Activated T-helper 9 cell treated with anti-CD3 and anti-CD28 coated beads, Interleukin-2, amount 50 U/mL, for 16 hours (primary cell): ENCODE results near the gene SIRT7.
A peak's percentile ranks its signal among the peaks of the same experiment; 100 is the strongest.
"Not testable (repeated sequence)": the region's sequence is repeated elsewhere in the genome, so short reads cannot be mapped to it uniquely, and the experiment has no call there.

Source experiments
- DNase-seq: peaks from one replicate; pipeline ENCODE4 v3.0.0-alpha.2; 2020; ENCODE audit warnings: low read depth

The SIRT7 gene

GRCh38 chr17:81918832-81919545 lies 1.0 kb upstream of the SIRT7 start:
- no peak for DNase-seq

DNA sequence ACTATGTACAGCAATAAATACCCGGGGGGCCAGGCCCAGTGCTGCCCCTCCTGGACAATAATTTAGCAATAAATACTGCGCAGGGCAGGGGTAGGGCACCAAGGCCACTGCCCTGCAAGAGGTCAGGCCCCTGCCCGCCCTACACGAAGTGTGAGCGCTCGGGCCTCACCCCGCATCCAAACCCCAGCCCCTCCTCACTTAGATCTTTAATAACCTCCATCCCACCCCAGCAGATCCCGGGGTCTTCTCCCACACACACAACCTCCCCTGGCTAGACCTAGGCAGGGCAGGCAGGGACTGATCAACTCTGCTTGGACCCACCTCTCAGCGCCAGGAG lies 325 bp upstream of the SIRT7 start:
- not testable (repeated sequence) for DNase-seq

DNA sequence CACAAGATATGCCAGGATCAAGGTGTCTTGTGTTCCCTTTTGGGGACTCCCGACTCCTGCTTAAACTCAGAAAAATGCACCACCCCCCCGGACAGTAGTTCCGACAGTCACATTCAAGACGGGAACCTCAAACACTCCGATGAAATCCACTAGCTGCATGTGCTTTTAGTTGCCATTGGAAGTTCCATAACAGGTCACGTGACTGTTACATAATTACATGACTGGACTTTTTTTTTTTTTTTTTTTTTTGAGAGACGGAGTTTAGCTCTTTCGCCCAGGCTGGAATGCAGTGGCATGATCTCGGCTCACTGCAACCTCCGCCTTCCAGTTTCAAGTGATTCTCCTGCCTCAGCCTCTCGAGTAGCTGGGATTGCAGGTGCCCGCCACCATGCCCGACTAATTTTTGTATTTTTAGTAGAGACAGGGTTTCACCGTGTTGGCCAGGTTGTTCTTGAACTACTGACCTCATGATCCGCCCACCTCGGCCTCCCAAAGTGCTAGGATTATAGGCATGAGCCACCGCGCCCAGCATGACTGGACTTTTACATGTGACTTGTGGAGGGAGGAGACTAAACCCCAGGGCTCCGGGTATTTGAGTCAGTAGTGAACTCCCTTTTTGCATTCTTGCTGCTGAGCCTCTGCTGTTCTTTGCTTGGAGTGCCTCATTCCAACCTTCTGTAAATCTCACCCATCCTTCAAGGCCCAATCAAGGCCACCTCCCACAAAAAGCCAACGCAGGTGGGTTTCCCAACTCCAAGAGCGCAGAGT lies 1.6 kb downstream of the SIRT7 start:
- DNase-seq: no peak

- no peak for DNase-seq
Measured at GRCh38 chr17:81915331-81915730, 2.6 kb downstream of the SIRT7 start.

GRCh38 chr17:81914103-81914850 lies 3.7 kb downstream of the SIRT7 start:
- no peak for DNase-seq

DNA sequence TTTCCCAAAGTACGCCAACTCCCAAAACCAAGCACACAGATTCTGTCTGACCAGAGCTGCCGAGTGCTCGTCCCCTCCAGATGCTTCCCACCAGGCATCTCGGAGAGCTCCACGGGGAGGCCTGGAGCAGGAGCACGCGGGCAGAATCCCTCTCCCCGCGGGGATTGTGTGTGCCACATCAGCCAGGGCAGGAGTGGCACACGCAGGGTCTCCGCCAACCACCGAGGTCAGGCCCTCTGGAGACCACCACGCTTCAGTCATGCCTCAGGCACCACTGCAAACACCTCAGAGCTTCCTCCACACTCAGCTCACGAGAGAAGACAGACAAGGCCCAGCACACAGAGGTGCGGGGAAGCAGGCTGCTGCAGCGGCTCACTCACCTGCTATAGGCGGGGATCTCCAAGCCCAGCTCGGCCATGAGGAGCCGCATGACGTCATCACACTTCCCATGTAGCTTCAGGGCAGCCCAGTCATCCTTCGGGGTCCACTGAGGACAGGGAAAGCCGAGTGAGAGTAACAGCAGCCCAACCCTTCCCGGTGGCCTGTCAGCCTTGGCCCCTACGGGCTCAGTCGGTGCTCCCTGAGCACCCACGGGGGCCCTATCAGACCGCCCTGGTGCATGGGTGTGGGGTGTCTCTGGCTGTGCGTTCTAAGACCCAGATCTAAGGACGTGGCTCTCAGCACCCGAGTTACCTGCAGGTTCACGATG lies 4.4 kb downstream of the SIRT7 start:
- no peak for DNase-seq

DNA sequence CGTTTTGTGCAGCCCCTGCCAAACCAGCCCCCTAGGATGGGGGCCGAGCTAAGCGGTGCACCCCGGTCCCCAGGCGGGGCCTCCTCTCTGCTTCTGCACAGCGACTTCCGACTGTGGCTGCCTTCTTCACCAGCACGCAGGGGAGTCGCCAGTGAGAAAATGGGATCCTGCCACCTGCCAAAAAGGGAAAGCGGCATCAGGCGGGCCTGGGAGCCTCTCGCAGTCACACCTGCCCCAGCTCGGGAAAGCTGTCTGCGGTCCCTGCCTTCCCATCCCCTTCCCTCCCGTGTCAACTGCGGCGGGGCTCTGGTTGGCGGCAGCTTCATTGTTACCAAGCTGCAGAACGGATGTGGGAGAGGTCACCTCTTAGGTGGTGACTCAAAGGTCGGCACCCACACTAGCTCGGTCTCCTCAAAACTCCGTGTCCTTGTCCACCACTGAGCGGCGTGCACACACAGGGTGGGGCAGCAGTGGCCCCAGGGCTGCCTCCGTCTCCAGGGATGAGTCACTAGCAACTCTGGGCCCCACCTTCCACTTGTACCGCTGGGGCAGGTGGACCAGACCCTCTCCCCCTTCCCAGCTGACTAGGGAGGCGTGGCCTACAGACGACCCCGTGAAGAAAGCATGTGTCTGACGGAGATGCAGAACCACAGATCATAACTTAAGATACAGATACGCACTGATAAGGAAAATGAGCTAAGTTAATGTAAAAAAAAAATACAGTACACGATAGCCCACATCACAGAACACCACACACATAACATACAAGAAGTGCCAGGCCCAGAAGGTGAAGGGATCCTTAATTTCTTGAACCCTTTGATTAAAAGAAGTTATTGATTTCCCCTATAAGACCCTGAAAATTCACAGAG lies 5.3 kb downstream of the SIRT7 start:
- no peak for DNase-seq

- no peak for DNase-seq
Measured at GRCh38 chr17:81911969-81912368, 6.0 kb downstream of the SIRT7 start.

- DNase-seq: peak; percentile 91
Measured at GRCh38 chr17:81911277-81911961, 6.6 kb downstream of the SIRT7 start, which contains the start of gene PCYT2. PCYT2 (minus strand) TSS chr17:81911399; CDS start chr17:81911355, 44 bp downstream.

DNA sequence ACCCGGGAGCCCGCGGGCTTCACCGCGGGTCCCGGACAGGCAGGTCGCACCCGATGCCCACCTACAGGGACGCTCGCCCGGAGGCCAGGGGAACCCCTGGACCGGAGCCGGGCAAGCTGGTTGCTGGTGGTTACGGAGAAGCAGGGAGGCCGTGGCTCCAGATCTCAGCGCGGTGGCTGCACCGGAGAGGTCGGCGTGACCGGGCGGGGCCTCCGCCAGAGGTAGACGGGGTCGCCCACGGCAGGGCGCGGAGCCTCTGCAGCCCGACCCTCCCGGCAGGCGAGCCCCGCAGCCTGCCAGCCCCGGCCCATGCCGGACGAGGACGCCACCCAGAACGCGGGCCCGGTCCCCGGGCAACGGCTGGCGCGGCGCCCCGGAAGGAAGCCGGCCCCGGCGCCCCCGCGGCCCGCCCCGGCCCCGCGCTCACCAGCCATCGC lies 7.1 kb downstream of the SIRT7 start:
- DNase-seq: no peak

DNA sequence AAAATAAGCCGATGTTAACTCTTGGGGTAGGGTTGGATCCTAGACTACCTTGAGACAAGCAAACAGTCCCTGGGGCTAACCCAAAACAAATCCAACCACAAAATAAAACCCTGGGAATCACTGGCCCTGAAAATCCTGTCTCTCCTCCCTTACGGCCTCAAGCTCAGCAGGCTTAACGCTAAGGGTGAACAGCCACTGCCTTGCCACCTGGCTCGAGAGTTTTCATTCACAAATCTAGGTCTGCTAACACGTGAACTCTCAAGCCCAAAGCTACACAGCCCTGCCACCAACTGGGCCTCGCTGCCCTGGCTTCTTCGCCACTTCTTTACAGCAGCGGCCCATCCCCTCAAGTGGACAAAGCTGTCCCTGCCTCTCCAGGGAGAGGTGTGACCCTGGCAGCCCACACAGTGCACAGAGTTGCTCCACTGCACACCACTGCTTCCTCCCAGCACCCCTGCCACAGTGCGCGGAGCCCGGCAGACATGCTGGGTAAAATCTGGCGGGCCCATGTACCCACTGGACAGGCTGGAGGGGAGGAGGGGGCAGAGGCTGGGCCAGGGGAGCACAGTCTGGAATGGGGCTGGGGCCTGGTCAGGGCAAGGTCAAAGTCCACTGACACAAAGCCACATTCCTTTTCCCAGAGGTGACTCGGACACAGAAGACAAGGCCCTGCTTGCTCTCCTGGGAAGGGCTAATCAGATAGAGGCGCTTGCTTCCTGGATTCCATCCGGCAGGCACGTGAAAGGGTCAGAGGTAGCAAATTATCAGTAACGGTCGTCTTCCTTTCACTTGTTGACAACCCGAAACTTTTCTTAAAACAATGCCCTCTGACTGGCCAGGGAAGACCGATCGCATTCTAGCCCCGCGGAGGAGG lies 7.8 kb downstream of the SIRT7 start:
- DNase-seq: no peak

DNA sequence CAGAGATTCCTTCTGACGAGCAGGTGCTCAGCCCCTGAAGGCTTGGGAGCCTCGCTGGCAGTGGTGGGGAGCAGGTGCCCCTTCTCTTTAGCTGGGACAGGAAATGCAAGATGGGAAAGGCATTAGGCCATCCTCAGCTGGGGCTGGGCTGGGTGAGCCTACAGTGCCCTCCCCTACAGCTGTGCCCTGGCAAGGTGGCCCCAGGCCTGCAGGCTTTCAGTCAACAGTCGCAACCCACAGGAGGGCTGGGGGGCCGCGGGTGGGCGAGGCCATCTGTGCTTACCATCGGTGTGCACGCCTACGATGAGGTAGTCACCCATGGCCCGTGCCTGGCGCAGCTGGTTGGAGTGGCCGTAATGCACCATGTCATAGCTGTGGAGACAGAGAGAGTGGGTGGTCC lies 8.7 kb downstream of the SIRT7 start:
- DNase-seq: no peak

DNA sequence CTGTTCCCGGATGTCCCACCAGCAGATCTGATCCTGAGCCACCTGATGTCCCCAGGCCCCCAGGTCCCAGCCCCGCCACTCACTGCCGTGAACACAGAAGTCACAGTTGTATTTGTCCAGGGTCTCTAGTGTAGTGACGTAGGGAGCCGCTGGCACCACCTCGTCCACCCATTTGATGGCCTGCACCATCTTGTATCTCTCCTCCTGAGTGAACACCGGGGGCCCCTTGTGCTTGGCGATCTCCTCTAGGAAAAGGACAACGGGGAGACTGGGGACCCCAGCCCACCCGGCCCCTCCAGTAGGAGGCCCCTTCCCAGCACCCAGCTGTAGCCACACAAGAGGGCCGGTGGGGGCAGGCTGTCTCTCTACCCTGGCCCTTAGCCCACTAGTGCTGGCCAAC lies 9.2 kb downstream of the SIRT7 start:
- DNase-seq: no peak

DNA sequence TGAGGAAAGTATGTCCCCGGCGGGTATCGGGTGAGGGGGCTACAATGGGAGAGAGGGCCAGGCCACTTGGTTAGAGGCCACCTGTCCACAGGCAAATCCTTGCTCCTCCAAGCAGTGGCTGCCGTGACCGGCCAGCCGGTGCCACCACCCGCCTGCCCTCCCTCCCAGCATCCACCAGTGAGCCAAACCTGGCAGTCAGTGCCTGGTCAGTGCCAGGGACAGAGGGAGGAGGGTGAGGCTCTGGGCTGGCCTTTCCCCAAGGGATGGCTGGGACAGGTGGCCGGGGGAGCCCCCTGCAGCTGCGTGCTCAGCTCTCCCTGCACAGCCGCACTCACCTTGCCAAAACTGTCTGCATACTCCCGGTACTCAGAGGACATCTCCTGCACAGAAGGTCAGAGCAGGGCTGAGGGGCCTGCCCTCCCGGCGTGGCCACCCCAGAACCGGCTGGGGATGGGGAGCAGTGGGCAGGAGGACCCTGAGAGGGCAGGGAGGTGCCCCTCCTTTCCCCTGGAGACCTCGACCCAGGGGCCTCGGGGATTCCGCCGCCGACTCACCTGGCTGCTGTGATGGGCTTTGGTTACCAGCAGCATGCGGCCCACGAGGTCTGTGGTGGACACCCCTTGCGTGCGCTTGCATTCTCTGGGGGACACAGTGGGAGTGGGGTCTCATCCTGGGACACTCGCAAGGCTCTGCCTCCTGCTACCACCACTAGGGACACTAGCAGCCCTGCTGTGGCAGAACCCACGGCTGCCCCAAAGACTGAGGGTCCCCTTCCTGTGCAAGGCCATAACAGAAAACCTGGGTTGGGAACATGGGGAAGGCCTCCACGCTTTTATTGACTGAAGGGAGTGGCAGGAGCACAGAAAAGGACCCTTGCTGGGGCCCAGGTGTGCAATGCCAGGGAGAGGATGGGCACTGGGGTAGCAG lies 10.5 kb downstream of the SIRT7 start:
- DNase-seq: no peak

- no peak for DNase-seq
Measured at GRCh38 chr17:81906476-81907218, 11.3 kb downstream of the SIRT7 start.

GRCh38 chr17:81905993-81906392 lies 12.0 kb downstream of the SIRT7 start:
- no peak for DNase-seq

DNA sequence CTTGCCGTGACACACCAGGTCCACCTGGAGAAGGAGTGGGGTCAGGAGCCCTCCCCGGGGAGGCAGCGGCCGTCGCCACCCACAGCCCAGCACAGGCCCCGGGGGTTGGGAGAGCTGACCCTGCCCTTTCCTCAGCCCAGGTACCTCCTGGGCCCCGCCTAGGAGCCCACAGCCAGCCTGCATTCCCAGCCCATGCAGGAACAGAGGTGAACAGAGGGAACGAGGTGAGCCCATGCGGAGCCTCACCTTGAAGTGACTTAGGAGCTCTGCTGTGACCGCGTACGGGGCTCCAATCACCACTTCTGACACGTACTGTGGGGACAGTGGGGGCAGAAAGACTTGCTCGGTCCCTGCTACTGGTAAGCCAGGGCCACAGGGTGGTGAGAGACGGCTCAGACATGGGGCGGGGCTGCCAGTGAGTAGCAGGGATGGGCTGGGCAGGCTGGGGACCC lies 12.5 kb downstream of the SIRT7 start:
- no peak for DNase-seq
